HEK293 (cell line): ENCODE measurements around the gene CDR2L.
A peak's percentile ranks its signal among the peaks of the same experiment; 100 is the strongest.

Experiments
- CTCF ChIA-PET: fragments of 350-600 bp; formaldehyde crosslinking; extraction: SDS; loops from one replicate; lab custom pipeline; 2021; ENCODE audit warnings: antibody characterized with exemption; lab: Yijun Ruan, JAX
- POLR2A ChIA-PET: fragments of 300-600 bp; formaldehyde crosslinking; extraction: SDS; loops from one replicate; lab custom pipeline; 2020; ENCODE audit warnings: antibody characterized with exemption, inconsistent platforms; lab: Yijun Ruan, JAX
- H3K27ac ChIP-seq: fragments of 200-500 bp; sonication (Bioruptor generic); 2 replicates; pipeline ENCODE4 v1.5.1; 2014; ENCODE audit warnings: low read depth, low read length, control low read depth, inconsistent platforms; ENCODE audit errors: extremely low read depth
- H3K36me3 ChIP-seq, 2 experiments: fragments of 200-500 bp in 1 of 2; sonication (Bioruptor generic) in 1 of 2; 1 replicate in 1 of 2; 2 replicates in 1 of 2; pipeline ENCODE4 v1.5.1; 2014 to 2017; ENCODE audit warnings: inconsistent platforms in 2 of 2, low read length in 2 of 2; ENCODE audit not compliant: control insufficient read depth in 2 of 2, insufficient read depth in 1 of 2
- H3K4me1 ChIP-seq: fragments of 200-500 bp; sonication (Bioruptor generic); 2 replicates; pipeline ENCODE4 v1.5.1; 2014; ENCODE audit warnings: mild to moderate bottlenecking, low read length, inconsistent platforms; ENCODE audit not compliant: control insufficient read depth, insufficient read depth
- H3K4me3 ChIP-seq: 2 replicates; pipeline ENCODE4 v1.5.1; 2011; ENCODE audit warnings: low read depth, mild to moderate bottlenecking, control low read depth, low read length, moderate library complexity
- H3K9me3 ChIP-seq: fragments of 200-500 bp; sonication (Bioruptor generic); 2 replicates; pipeline ENCODE4 v1.5.1; 2014; ENCODE audit warnings: low read depth, low read length, inconsistent platforms; ENCODE audit not compliant: control insufficient read depth, insufficient read depth
- BCL11B ChIP-seq: fragments of 450-650 bp; formaldehyde crosslinking; IDR thresholded peaks from 2 replicates; pipeline ENCODE4 v1.5.1; 2016; ENCODE audit warnings: low read depth, missing biosample characterization, missing genetic modification characterization
- INSM2 ChIP-seq: fragments of 450-650 bp; formaldehyde crosslinking; IDR thresholded peaks from 2 replicates; pipeline ENCODE4 v1.5.1; 2016; ENCODE audit warnings: missing biosample characterization, missing genetic modification characterization
- KLF8 ChIP-seq: fragments of 450-650 bp; formaldehyde crosslinking; IDR thresholded peaks from 2 replicates; pipeline ENCODE4 v1.5.1; 2016; ENCODE audit warnings: missing biosample characterization, missing genetic modification characterization
- REST ChIP-seq: fragments of 450-650 bp; formaldehyde crosslinking; IDR thresholded peaks from 2 replicates; pipeline ENCODE4 v1.5.1; 2016; ENCODE audit warnings: missing biosample characterization, missing genetic modification characterization
- ZEB2 ChIP-seq: fragments of 450-650 bp; formaldehyde crosslinking; IDR thresholded peaks from 2 replicates; pipeline ENCODE4 v1.5.1; 2016; ENCODE audit warnings: missing biosample characterization, missing genetic modification characterization
- ZNF138 ChIP-seq: fragments of 450-650 bp; formaldehyde crosslinking; IDR thresholded peaks from 2 replicates; pipeline ENCODE4 v1.5.1; 2016; ENCODE audit warnings: missing biosample characterization, missing genetic modification characterization, borderline replicate concordance
- ZNF146 ChIP-seq: fragments of 450-650 bp; formaldehyde crosslinking; IDR thresholded peaks from 2 replicates; pipeline ENCODE4 v1.5.1; 2016; ENCODE audit warnings: missing biosample characterization, missing genetic modification characterization
- ZNF280C ChIP-seq: fragments of 450-650 bp; formaldehyde crosslinking; IDR thresholded peaks from 2 replicates; pipeline ENCODE4 v1.5.1; 2016; ENCODE audit warnings: missing biosample characterization, missing genetic modification characterization
- ZNF324 ChIP-seq: fragments of 450-650 bp; formaldehyde crosslinking; IDR thresholded peaks from 2 replicates; pipeline ENCODE4 v1.5.1; 2016; ENCODE audit warnings: missing biosample characterization, missing genetic modification characterization
- ZNF37A ChIP-seq: fragments of 450-650 bp; IDR thresholded peaks from 2 replicates; pipeline ENCODE4 v1.5.1; 2018; ENCODE audit warnings: missing biosample characterization, missing genetic modification characterization
- ZNF529 ChIP-seq: fragments of 450-650 bp; formaldehyde crosslinking; IDR thresholded peaks from 2 replicates; pipeline ENCODE4 v1.5.1; 2017; ENCODE audit warnings: missing genetic modification characterization, missing biosample characterization; ENCODE audit not compliant: insufficient replicate concordance
- ZNF558 ChIP-seq: fragments of 450-650 bp; formaldehyde crosslinking; IDR thresholded peaks from 2 replicates; pipeline ENCODE4 v1.5.1; 2016; ENCODE audit warnings: missing biosample characterization, missing genetic modification characterization
- ZNF596 ChIP-seq: fragments of 450-650 bp; IDR thresholded peaks from 2 replicates; pipeline ENCODE4 v1.5.0; 2018; ENCODE audit warnings: missing biosample characterization, mild to moderate bottlenecking, missing genetic modification characterization, moderate library complexity
- ZNF623 ChIP-seq: fragments of 450-650 bp; formaldehyde crosslinking; IDR thresholded peaks from 2 replicates; pipeline ENCODE4 v1.5.1; 2016; ENCODE audit warnings: missing biosample characterization, missing genetic modification characterization
- ZSCAN18 ChIP-seq: fragments of 450-650 bp; formaldehyde crosslinking; IDR thresholded peaks from 2 replicates; pipeline ENCODE4 v1.5.1; 2016; ENCODE audit warnings: missing biosample characterization, missing genetic modification characterization

The CDR2L gene

GRCh38 chr17:75011401-75012095 lies 24.1 kb downstream of the CDR2L start (continued):
- TF ChIP-seq ZNF596 (tag by site-specific recombination) (no peak), BCL11B (tag by site-specific recombination) (no peak), ZNF138 (tag by site-specific recombination) (no peak), ZSCAN18 (tag by site-specific recombination) (no peak), KLF8 (tag by site-specific recombination) (no peak), ZEB2 (tag by site-specific recombination) (no peak), INSM2 (tag by site-specific recombination) (0 out of 2 replicates have a peak, but pooled peaks have one; percentile 1), ZNF623 (tag by site-specific recombination) (no peak), ZNF558 (tag by site-specific recombination) (no peak), ZNF37A (tag by site-specific recombination) (no peak), REST (no peak), ZNF529 (tag by site-specific recombination) (no peak), ZNF280C (tag by site-specific recombination) (no peak)

GRCh38 chr17:75012096-75012345 lies 24.6 kb downstream of the CDR2L start:
- Histone ChIP-seq H3K4me3 (peak overlapping the region; percentile 81), H3K4me1 (peaks cover 26% of the 10 kb centered on the region), H3K9me3 (no peaks in the 10 kb centered on the region), H3K27ac (peak overlapping the region; percentile 83), H3K36me3 (peaks cover 7 to 13% of the 10 kb centered on the region in 2 experiments; a peak in 2 of 3 replicates)
- POLR2A ChIA-PET: interaction anchor here (0.6 to 3.7 kb wide), 25 partner anchors 8 to 394 kb away, joined by 3 to 46 read pairs (median 8); partner anchors contain the start of genes ATP5PD, CDR2L, FDXR and GRB2
- TF ChIP-seq ZNF146 (tag by site-specific recombination) (0 out of 2 replicates have a peak, but pooled peaks have one; percentile 2), ZNF324 (tag by site-specific recombination) (no peak)
- CTCF ChIA-PET: interaction anchor here (0.7 to 4.3 kb wide), 19 partner anchors 12 to 228 kb away, joined by 3 to 62 read pairs (median 8); partner anchors contain the start of genes CDR2L and NT5C
